Measurements from ENCODE around the gene GLE1.
A peak's percentile ranks its signal among the peaks of the same experiment; 100 is the strongest.

The GLE1 gene

GRCh38 chr9:128552744-128553440, 48.4 kb downstream of the GLE1 start:
- H3K9me3 Mint-ChIP-seq (ENCODE audit: low read depth): no peaks in the 10 kb centered on the region
- H3K4me3 Mint-ChIP-seq: no peak overlapping the region
- H3K4me1 Mint-ChIP-seq (ENCODE audit: low read depth): peaks cover 26% of the 10 kb centered on the region
- H3K27ac Mint-ChIP-seq: no peak overlapping the region
- H3K36me3 Mint-ChIP-seq: no peaks in the 10 kb centered on the region
- no peaks in the 10 kb centered on the region for H3K27me3 Mint-ChIP-seq

- peaks cover 33% of the 10 kb centered on the region for H3K4me1 Mint-ChIP-seq (ENCODE audit: low read depth)
- H3K27me3 Mint-ChIP-seq: no peaks in the 10 kb centered on the region
- no peak overlapping the region for H3K27ac Mint-ChIP-seq
- no peaks in the 10 kb centered on the region for H3K36me3 Mint-ChIP-seq
- no peak overlapping the region for H3K4me3 Mint-ChIP-seq
- H3K9me3 Mint-ChIP-seq (ENCODE audit: low read depth): no peaks in the 10 kb centered on the region
Observed at GRCh38 chr9:128553728-128554127, 49.2 kb downstream of the GLE1 start.

GRCh38 chr9:128554155-128554862, 49.8 kb downstream of the GLE1 start:
- Mint-ChIP-seq H3K27ac (no peak overlapping the region), H3K9me3 (ENCODE audit: low read depth) (no peaks in the 10 kb centered on the region), H3K36me3 (no peaks in the 10 kb centered on the region), H3K4me3 (no peak overlapping the region), H3K27me3 (no peaks in the 10 kb centered on the region), H3K4me1 (ENCODE audit: low read depth) (peaks cover 37% of the 10 kb centered on the region)

- Mint-ChIP-seq H3K27ac (no peak overlapping the region), H3K4me3 (no peak overlapping the region), H3K27me3 (no peaks in the 10 kb centered on the region), H3K4me1 (ENCODE audit: low read depth) (peaks cover 32% of the 10 kb centered on the region), H3K9me3 (ENCODE audit: low read depth) (no peaks in the 10 kb centered on the region), H3K36me3 (no peaks in the 10 kb centered on the region)
Observed at GRCh38 chr9:128555180-128555721, 50.7 kb downstream of the GLE1 start.

- no peaks in the 10 kb centered on the region for H3K27me3 Mint-ChIP-seq
- H3K27ac Mint-ChIP-seq: no peak overlapping the region
- H3K4me1 Mint-ChIP-seq (ENCODE audit: low read depth): peaks cover 23% of the 10 kb centered on the region
- no peaks in the 10 kb centered on the region for H3K36me3 Mint-ChIP-seq
- H3K9me3 Mint-ChIP-seq (ENCODE audit: low read depth): no peaks in the 10 kb centered on the region
- H3K4me3 Mint-ChIP-seq: peak overlapping the region; percentile 10
Observed at GRCh38 chr9:128556276-128556675, 51.8 kb downstream of the GLE1 start.

GRCh38 chr9:128556926-128557634, 52.6 kb downstream of the GLE1 start:
- peaks cover 2% of the 10 kb centered on the region for H3K36me3 Mint-ChIP-seq
- H3K9me3 Mint-ChIP-seq (ENCODE audit: low read depth): no peaks in the 10 kb centered on the region
- no peaks in the 10 kb centered on the region for H3K27me3 Mint-ChIP-seq
- peaks cover 18% of the 10 kb centered on the region for H3K4me1 Mint-ChIP-seq (ENCODE audit: low read depth)
- peak overlapping the region; percentile 9 for H3K4me3 Mint-ChIP-seq
- H3K27ac Mint-ChIP-seq: peak overlapping the region; percentile 61

GRCh38 chr9:128558431-128559310, 54.2 kb downstream of the GLE1 start:
- Mint-ChIP-seq H3K36me3 (peaks cover 2% of the 10 kb centered on the region), H3K27ac (peak overlapping the region; percentile 86), H3K4me3 (peak overlapping the region; percentile 51), H3K9me3 (ENCODE audit: low read depth) (no peaks in the 10 kb centered on the region), H3K4me1 (ENCODE audit: low read depth) (peaks cover 20% of the 10 kb centered on the region), H3K27me3 (no peaks in the 10 kb centered on the region)

GRCh38 chr9:128565578-128565977, 61.1 kb downstream of the GLE1 start:
- Mint-ChIP-seq H3K4me3 (no peak overlapping the region), H3K27me3 (no peaks in the 10 kb centered on the region), H3K9me3 (ENCODE audit: low read depth) (no peaks in the 10 kb centered on the region), H3K27ac (peak overlapping the region; percentile 58), H3K36me3 (peaks cover 4% of the 10 kb centered on the region), H3K4me1 (ENCODE audit: low read depth) (peaks cover 14% of the 10 kb centered on the region)

GRCh38 chr9:128568470-128569078, 64.1 kb downstream of the GLE1 start:
- Mint-ChIP-seq H3K4me3 (no peak overlapping the region), H3K9me3 (ENCODE audit: low read depth) (no peaks in the 10 kb centered on the region), H3K4me1 (ENCODE audit: low read depth) (peaks cover 9% of the 10 kb centered on the region), H3K27ac (no peak overlapping the region), H3K27me3 (no peaks in the 10 kb centered on the region), H3K36me3 (peaks cover 2% of the 10 kb centered on the region)

- Mint-ChIP-seq H3K4me3 (no peak overlapping the region), H3K9me3 (ENCODE audit: low read depth) (no peaks in the 10 kb centered on the region), H3K27me3 (no peaks in the 10 kb centered on the region), H3K36me3 (no peaks in the 10 kb centered on the region), H3K4me1 (ENCODE audit: low read depth) (no peaks in the 10 kb centered on the region), H3K27ac (peak overlapping the region; percentile 67)
Observed at GRCh38 chr9:128575469-128575868, 71.0 kb downstream of the GLE1 start.

- Mint-ChIP-seq H3K4me1 (ENCODE audit: low read depth) (no peaks in the 10 kb centered on the region), H3K9me3 (ENCODE audit: low read depth) (no peaks in the 10 kb centered on the region), H3K4me3 (no peak overlapping the region), H3K36me3 (no peaks in the 10 kb centered on the region), H3K27me3 (no peaks in the 10 kb centered on the region), H3K27ac (peak overlapping the region; percentile 67)
Observed at GRCh38 chr9:128575916-128576315, 71.4 kb downstream of the GLE1 start.

GRCh38 chr9:128577206-128577605, 72.7 kb downstream of the GLE1 start:
- no peaks in the 10 kb centered on the region for H3K4me1 Mint-ChIP-seq (ENCODE audit: low read depth)
- H3K4me3 Mint-ChIP-seq: no peak overlapping the region
- H3K36me3 Mint-ChIP-seq: no peaks in the 10 kb centered on the region
- no peaks in the 10 kb centered on the region for H3K9me3 Mint-ChIP-seq (ENCODE audit: low read depth)
- H3K27ac Mint-ChIP-seq: no peak overlapping the region
- H3K27me3 Mint-ChIP-seq: no peaks in the 10 kb centered on the region

GRCh38 chr9:128579194-128579593, 74.7 kb downstream of the GLE1 start:
- Mint-ChIP-seq H3K36me3 (no peaks in the 10 kb centered on the region), H3K4me3 (no peak overlapping the region), H3K4me1 (ENCODE audit: low read depth) (no peaks in the 10 kb centered on the region), H3K9me3 (ENCODE audit: low read depth) (no peaks in the 10 kb centered on the region), H3K27me3 (no peaks in the 10 kb centered on the region), H3K27ac (no peak overlapping the region)

GRCh38 chr9:128580731-128581130, 76.2 kb downstream of the GLE1 start:
- no peaks in the 10 kb centered on the region for H3K9me3 Mint-ChIP-seq (ENCODE audit: low read depth)
- no peak overlapping the region for H3K4me3 Mint-ChIP-seq
- H3K27ac Mint-ChIP-seq: no peak overlapping the region
- H3K4me1 Mint-ChIP-seq (ENCODE audit: low read depth): no peaks in the 10 kb centered on the region
- no peaks in the 10 kb centered on the region for H3K27me3 Mint-ChIP-seq
- peaks cover 2% of the 10 kb centered on the region for H3K36me3 Mint-ChIP-seq

Measured in activated naive CD8-positive, alpha-beta T cell (primary cell).